ENCODE results near the gene TGFBR3. TPM values are rescaled to one million over a fixed set of nuclear protein-coding genes. Genes with fewer than 3 reads are reported as not detected.

The TGFBR3 gene
- total and polyA plus RNA-seq, 8 donors: 6.0 to 34.8 (median 21.4) TPM

DNA sequence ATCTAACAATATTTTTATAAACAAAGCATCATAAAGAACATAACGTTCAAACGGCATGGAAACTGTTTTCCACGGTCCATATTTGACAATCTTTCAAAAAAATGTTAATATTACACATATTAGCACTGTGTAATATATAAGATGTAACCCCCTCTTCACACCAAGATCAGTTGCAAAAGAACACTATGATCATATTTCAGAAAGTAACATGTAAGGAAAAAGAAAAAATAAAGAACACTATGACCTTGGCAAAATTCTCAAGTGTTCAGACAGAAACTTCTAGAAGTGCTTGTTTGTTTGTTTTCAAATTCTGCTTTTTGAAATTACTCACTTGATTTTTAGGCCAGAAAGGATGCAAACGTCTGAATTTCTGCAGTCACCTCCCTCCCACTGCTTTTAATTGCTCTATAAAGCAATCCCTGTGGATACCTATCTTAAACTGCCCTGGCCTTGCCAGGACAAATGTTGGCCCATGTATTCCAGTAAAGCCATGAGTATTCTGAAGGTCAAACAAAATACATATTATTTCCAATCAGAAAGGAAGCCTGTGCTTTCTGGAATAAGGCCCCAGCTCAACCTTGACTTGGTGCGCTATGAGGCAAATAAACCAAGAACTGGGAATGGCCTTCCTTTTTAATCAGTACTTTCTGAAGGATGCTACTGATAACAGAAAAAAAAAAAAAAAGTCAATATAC, 68.6 kb downstream of the TGFBR3 start:
- 25 to 40% methylated on average over 5 of the region's 5 CpGs for WGBS, 2 donors
- peaks cover 23 to 55% (median 43%) of the 10 kb centered on the region in 3 donors for H3K4me1 ChIP-seq
- H3K36me3 ChIP-seq: no peaks in the 10 kb centered on the region
- ATAC-seq (peak; percentile 72 to 90 (median 82)), DNase-seq (peak in 3 of 6 donors; percentile 50 to 72 (median 67)), FAIRE-seq (no peak)
- H3K27ac ChIP-seq: peak overlapping the region in 2 of 4 donors; percentile 74 to 75
- no peaks in the 10 kb centered on the region for H3K9me3 ChIP-seq
- H3K4me3 ChIP-seq: no peak overlapping the region
- no peaks in the 10 kb centered on the region for H3K27me3 ChIP-seq
- no peak for TF ChIP-seq CTCF (IDR thresholded peaks at IDR 0.05)
- intact Hi-C loops (cut with DNase I): no loop called here

DNA sequence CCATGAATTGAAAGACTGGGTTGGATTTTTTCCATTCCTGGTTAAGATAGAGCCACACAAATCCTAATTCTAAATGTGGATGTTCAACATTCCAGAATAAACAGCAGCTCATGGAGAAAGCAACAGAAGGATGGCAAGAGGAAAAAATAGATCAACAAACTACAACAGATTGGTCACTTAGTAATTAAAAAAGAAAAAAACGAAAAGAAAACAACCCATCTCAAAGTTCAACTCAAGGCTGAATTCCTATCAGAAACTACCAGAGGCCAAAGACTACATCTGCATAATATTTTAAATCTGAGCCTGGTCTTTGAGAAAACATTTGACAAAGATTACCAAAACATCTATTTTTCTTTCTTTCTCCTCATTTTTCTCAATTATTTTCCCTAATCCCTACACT, 69.9 kb downstream of the TGFBR3 start:
- TF ChIP-seq CTCF (IDR thresholded peaks at IDR 0.05): no peak
- no peak for FAIRE-seq
- WGBS, 2 donors: 29 to 44% methylated on average over 1 of the region's 1 CpG
- Histone ChIP-seq H3K4me1 (peaks cover 23 to 55% (median 43%) of the 10 kb centered on the region in 3 donors), H3K9me3 (no peaks in the 10 kb centered on the region), H3K27ac (peak overlapping the region in 2 of 4 donors; percentile 74 to 75), H3K4me3 (no peak overlapping the region), H3K36me3 (no peaks in the 10 kb centered on the region), H3K27me3 (no peaks in the 10 kb centered on the region)
- intact Hi-C loops (cut with DNase I): no loop called here
- no peak for DNase-seq
- no peak for ATAC-seq

GRCh38 chr1:91814448-91814847, 71.5 kb downstream of the TGFBR3 start:
- no peak for ATAC-seq
- H3K36me3 ChIP-seq: no peaks in the 10 kb centered on the region
- H3K27me3 ChIP-seq: no peaks in the 10 kb centered on the region
- no peak overlapping the region for H3K4me3 ChIP-seq
- DNase-seq: no peak
- TF ChIP-seq CTCF (IDR thresholded peaks at IDR 0.05): no peak
- H3K4me1 ChIP-seq: peaks cover 17 to 45% (median 37%) of the 10 kb centered on the region in 3 donors
- H3K27ac ChIP-seq: no peak overlapping the region
- H3K9me3 ChIP-seq: no peaks in the 10 kb centered on the region
- WGBS, 2 donors: 80 to 82% methylated on average over 4 of the region's 4 CpGs
- intact Hi-C loops (cut with DNase I): no loop called here
- no peak for FAIRE-seq

DNA sequence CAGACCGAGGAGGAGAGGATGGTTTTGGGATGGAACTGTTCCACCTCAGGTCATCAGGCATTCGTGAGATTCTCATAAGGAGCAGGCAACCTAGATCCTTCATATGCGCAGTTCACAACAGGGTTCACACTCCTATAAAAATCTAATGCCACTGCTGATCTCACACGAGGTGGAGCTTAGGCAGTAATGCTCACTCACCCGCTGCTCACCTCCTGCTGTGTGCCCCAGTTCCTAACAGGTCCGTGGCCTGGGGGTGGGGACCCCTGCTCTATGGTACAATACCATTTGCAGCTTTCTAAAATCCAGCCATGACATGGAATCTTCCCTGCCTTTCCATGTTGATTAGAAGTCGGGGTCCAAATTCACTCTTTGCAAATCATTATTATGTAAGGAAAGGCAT, 72.1 kb downstream of the TGFBR3 start:
- FAIRE-seq (no peak), ATAC-seq (no peak)
- 93 to 95% methylated on average over 7 of the region's 7 CpGs for WGBS, 2 donors

More for the DNA sequence above, 72.1 kb downstream of the TGFBR3 start:
- no peaks in the 10 kb centered on the region for H3K36me3 ChIP-seq
- no peaks in the 10 kb centered on the region for H3K27me3 ChIP-seq
- no peak overlapping the region for H3K27ac ChIP-seq
- peaks cover 14 to 39% (median 33%) of the 10 kb centered on the region in 3 donors for H3K4me1 ChIP-seq
- H3K9me3 ChIP-seq: no peaks in the 10 kb centered on the region
- DNase-seq: no peak
- intact Hi-C loops (cut with DNase I): no loop called here
- no peak for TF ChIP-seq CTCF (IDR thresholded peaks at IDR 0.05)
- H3K4me3 ChIP-seq: no peak overlapping the region

Data from pancreas (tissue), 10 donors.